Amniotic epithelial cell (primary cell): Measurements from ENCODE around the gene DISP2.

Experiments
- DNase-seq: peaks from one replicate; pipeline ENCODE4 v3.0.0-alpha.2; 2010; ENCODE audit warnings: low read depth

Gene DISP2, protein sequence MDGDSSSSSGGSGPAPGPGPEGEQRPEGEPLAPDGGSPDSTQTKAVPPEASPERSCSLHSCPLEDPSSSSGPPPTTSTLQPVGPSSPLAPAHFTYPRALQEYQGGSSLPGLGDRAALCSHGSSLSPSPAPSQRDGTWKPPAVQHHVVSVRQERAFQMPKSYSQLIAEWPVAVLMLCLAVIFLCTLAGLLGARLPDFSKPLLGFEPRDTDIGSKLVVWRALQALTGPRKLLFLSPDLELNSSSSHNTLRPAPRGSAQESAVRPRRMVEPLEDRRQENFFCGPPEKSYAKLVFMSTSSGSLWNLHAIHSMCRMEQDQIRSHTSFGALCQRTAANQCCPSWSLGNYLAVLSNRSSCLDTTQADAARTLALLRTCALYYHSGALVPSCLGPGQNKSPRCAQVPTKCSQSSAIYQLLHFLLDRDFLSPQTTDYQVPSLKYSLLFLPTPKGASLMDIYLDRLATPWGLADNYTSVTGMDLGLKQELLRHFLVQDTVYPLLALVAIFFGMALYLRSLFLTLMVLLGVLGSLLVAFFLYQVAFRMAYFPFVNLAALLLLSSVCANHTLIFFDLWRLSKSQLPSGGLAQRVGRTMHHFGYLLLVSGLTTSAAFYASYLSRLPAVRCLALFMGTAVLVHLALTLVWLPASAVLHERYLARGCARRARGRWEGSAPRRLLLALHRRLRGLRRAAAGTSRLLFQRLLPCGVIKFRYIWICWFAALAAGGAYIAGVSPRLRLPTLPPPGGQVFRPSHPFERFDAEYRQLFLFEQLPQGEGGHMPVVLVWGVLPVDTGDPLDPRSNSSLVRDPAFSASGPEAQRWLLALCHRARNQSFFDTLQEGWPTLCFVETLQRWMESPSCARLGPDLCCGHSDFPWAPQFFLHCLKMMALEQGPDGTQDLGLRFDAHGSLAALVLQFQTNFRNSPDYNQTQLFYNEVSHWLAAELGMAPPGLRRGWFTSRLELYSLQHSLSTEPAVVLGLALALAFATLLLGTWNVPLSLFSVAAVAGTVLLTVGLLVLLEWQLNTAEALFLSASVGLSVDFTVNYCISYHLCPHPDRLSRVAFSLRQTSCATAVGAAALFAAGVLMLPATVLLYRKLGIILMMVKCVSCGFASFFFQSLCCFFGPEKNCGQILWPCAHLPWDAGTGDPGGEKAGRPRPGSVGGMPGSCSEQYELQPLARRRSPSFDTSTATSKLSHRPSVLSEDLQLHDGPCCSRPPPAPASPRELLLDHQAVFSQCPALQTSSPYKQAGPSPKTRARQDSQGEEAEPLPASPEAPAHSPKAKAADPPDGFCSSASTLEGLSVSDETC (N-terminal part only)

DNA sequence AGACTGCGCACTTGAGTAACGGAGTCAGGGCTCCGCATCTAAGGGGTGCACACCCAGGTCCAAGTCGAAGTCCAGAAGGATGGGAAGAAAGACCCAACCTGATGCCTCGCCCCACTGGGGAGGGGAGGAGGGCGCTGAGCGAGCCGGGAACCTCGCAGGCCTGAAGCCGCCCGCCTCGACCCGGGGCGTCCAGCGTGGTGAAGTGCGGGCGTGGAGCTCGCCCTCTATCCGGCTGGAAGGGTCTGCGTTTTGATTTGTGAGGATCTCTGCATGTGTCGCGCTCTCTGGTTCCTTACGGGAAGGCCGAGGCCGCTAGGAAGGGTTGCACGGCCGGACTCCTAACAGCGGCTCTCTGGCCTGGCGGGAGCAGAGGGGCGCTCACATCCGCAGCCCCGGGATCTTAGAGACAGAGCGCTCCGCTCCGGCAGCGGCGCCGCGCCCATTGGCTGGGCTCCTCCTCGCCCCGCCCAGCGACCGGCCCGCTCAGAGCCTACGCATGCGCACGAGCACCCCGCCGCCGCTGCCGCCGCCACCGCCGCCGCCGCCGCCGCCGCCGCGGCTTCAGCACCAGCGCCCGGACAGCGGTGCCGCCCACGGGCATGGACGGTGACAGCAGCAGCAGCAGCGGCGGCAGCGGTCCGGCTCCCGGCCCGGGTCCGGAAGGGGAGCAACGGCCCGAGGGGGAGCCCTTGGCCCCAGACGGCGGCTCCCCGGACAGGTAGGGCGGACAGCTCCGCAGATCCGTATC lies at the start of gene DISP2:
Gene DISP2 (plus strand): TSS at position 497 of the 748 bp plus-strand sequence. CDS start 103 bp downstream, at position 600.
- peak; percentile 48 for DNase-seq

DNA sequence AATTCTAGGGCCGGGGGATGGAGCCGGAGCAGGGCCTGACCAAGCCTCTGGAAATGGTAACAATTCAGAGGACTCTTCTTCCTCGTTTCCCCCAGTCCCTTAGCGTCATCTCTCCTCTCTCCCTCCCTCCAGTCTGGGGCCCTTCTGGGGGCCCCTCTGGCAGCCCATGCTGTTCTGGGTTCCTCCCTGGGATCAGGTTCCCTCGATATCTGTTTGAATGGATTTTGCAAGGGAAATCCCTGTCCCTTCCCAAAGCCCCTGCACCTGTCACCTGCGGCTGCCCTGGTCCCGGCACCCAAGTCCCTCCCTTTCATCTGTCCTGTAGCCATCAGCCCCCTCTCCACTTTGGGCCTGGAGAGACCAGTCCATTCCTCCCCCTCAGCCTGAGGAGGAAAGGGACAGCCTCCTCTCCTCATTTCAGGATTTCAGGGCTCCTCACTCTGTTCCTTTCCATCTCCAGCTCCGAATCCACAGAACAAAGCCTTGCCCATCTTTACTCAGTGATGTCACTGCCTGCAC lies 48.6 kb upstream of the DISP2 start:
- DNase-seq: no peak

DNA sequence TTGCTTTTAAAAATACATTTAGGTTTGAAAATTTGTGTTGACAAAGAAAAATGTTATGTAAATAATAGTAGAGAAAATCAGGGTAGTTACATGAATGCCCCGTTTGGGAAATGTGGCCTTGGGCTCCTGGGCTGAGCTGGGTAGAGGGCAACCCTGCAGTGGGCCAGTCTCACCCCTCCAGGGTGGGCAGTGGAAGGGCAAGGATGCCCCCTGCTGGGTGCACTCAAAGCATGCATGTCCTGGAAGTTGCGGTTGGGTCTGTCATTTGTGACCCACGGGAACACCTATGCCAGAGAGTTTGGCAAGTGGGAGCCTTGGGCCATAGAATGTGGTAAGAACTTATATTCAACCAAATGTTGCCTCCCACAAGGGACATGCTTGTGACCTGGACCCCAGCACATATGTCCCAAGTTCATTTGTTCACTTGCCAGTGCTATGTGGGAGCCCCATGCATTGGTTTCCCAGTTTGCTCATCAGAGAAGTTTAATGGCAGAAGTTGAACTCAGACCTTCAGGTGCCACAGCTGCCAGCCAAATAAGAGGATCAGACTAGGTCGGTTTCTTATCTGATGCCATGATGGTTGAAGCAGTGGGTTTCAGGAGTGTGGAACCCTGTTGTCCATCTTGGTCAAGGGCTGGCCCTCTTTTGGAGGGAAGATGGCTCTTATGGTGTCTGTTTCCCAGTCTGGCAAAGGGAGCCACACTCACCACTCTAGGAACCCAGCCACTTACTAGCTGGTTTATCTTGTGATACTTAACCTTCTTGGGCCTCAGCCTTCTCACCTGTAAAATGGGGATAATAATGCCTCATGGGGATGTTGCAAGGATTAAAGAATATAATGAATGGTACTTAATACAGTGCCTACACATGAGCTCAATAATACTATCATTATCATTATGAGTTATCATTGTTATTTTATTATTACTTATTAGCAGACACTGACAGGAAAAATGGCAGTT lies 47.7 kb upstream of the DISP2 start:
- no peak for DNase-seq

DNA sequence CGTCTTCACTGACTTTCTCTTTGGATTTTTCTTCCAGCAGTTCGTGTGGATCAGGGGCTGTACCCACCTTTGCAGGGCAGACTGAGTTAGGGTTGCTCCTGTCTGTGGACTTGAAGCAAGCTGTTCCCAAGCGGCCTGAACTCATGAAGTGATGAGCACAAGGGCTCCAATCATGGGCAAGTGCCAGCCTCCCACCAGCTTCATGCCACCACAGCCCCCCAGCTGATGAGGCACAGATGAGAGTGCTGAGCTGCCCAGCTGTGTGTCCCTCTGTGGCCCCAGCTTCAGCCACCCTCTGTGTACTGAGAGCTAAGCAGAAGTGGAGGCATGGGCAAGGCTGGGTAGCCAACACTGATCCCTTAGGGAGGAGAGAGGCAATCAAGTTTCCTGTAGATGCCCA lies 47.0 kb upstream of the DISP2 start:
- no peak for DNase-seq

DNA sequence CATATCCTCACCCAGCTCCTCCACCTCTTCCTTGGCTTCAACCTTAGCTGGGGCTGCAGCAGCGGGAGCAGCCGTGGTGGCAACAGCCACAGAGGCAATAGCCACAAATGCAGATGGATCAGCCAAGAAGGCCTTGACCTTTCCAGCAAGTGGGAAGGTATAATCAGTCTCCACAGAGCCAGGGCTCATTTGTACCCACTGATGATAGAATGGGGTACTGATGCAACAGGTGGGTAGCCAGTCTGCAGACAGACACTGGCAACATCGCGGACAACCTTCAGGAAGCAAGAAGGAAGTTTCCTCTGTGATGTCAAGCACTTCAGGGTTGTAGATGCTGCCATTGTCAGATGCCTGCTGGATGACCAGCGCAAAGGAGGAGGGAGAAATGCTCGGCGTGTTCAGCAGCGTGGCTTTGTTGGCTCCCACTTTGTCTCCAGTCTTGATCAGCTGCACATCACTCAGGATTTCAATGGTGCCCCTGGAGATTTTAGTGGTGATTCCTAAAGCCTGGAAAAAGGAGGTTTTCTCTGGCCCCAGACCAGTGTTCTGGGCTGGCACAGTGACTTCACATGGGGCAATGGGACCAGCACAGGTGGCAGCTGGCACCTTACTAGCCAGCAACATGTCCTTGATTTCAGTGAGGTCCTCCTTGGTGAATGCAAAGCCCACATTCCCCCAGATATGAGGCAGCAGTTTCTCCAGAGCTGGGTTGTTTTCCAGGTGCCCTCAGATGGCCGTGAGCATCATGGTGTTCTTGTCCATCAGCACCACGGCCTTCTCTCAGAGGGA lies 45.5 kb upstream of the DISP2 start:
- no peak for DNase-seq

DNA sequence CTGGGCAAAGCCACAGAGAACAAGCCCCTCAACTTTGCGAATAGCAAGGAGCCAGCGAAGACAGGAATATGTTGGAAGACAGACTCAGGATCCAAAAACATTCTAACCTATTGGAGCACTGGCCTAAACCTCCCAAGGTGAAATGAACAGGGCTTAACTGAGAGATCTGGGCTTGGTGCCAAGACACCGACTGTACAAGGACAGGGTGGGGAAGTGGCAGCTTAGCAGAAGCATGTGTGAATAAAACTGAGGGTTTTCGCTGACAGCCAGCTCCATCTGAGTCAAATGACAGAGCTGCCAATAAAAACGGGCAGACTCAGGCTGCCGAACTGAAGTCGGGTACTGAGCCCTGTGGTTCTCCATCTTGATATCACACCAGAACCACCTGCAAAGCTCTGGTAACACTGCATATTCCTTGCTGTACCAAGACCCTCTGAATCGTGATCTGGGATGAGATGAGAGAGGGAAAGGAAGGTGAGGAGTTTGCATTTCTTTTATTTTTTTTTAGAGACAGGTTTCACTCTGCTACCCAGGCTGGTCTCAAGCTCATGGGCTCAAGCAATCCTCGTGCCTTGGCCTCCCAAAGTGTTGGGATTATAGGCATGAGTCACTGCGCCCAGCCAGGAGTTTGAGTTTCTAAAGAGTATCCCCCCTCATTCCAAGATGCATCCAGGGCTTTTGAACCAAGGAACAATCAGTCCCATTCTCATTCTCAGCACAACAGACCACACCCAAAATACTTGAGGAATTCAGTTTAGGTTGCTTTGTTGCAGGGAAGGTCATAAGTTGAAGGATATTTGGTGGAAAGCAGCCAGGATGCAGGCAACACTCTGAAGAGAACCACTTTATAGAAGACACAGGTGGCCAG lies 44.3 kb upstream of the DISP2 start:
- no peak for DNase-seq

DNA sequence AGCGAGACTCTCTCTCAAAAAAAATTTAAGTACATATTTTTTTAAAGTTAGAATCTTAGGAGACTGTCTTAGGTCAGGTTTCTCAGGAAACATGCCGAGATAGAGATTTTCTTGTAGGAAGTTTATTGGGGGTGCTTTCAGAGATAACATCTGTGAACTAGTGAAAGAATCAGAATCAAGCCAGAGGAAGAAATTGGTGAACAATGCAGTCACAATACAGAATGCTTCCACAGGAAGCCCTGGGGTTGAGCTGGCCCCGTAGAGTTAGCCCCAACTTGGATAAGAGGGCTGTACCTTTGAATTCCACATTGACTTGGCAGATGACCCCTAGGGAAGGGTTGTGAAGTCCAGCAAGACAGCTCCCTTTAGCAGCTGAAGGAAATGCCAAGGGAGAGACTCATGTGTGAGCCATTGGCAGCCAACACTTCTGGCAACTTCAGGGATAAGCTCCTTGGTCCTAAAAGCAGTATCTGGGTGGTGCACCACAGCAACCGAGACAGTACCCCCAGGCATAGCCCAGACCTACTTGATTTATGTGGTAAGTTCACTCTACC lies 43.2 kb upstream of the DISP2 start:
- DNase-seq: no peak

DNA sequence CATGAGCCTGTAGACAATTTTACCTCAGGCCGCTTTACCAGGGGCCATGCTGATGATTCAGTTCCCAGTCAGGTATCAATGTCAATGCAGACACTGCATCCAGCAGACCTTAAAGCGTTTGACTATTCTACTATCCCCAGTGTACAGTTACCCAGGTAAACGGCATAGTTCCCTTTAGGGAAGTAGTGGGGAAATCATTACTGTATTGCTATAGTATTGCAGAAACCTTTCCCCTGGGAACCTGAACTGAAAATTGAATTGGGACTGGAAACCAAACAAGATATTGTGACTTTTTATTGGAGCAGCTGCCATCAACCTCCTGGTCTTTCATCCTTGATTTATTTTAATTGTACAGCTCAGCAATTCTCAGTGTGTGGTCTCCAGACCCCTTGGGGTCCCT lies 41.1 kb upstream of the DISP2 start:
- no peak for DNase-seq

DNA sequence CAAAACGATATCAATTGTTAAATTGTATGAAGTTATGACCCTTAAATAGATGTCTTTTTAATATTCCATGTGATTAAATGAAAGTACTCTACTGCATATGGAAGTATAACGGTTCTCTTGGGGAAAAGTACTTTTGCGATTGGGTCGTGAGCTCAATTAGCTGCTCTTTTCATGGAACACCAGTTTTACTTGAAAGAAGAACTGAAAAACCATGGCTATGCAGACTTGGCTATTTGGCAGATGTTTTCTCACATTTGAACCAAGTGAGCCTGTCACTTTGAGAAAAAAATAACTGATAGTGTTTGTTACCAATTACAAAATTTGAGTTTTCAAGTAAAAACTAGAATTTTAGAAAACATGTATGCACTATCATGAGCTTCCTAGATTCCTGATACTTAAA lies 40.4 kb upstream of the DISP2 start:
- DNase-seq: no peak

DNA sequence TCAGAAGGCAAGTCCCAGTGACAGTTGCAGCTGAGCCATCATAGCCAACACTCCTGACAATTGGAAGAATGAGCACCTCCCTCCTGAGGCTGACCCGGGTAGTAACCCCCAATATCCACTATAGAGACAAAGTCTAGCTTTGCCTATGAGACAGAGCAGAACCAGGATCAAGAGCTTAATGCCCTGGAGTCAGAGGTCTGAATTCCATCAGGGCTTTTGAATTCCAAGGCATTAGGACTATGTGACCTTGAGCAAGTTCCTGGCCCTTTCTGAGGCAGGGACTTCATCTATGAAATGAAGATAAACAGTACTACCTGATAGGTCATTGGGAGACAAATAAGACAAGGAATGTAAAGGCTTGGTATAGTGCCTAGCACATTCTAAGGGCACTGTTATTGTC lies 37.6 kb upstream of the DISP2 start:
- DNase-seq: no peak

DNA sequence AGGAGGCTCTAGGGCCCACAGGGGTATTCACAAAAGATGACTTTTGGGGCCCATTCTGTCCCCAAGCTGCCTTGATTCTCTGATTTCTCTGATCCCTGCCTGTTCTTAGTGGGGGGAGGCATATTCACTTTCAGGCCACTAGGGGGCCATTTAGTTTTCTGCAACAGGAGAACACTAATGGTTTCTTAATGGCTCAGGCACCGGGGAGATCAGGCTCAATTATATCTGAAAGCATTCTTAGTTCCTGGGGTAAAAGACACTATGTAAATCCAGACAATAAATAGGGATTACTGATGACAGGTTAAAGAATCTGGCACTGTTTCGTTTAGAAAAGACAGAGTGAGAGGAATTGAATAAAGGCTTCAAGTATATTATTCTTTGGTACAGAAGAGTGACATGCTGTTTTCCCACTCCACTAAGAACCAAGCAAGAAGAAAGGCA lies 37.1 kb upstream of the DISP2 start:
- DNase-seq: peak; percentile 66

DNA sequence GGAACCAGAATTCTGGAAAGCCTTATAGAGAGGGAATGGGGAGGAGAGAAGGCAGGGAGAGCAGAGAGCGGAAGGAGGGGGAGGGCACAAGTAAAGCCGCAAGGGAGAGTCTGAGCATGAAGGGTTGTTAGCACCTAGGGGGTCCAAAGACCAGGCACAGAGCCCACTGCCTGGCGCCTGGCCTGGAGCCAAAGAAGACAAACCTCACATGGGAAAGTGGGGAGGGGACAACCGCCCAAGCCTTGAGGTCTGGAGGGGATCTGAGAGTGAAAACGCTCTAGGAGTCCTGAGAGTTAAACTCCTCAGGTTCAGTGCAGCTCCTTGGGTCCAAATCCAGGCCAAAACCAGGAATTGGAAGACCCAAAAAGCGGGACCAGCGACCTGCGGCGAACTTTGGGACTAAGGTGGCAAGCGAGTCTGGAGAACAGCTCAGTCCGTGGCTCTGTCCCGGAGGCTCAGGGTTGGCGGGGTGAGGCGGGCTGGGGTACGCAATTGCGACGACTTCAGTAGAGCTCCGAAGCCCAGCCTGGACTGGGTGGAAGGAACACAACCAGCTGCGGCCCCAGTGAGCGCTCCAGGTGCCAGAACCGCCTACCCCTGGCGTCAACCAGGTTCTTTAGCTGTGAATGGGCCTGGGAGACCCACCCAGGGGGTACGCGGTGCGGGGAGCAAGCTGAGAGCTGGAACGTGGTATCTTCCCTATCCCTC lies 35.3 kb upstream of the DISP2 start:
- DNase-seq: no peak

DNA sequence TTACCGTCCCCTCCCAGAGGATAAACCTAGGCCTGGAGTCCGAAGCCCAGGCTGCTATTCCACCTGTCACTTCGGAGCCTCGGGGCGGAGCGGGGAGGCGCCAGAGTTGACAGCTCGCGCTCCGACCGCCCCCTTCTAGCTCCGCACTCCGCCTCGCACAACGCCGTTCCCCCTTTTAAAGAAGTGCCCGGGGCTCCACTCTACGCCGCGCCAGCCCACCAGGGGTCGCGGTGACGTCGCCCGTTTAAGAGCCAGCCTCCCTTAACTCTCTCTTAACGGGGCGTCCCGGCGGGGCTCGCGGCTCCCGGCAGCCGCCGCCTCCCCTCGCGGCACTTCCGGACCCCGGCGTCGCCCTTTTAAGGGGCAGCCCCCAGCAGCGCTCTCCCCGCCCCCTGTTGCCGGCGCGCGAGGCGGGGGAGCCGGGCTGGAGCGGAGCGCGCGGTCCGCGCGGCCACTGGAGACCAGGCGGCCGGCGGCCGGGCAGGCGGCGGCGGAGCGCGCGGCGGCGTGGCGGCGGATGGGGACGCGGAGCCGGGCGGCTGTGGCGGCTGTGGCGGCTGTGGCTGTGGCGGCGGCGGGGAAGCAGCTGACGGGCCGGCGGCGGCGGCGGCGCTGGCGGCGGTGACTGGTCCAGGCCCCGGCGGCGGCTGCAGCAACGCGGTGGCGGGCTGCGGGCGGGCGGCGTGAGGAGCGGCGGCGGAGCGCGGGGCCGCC lies 34.6 kb upstream of the DISP2 start, which contains the start of gene INAFM2:
Gene INAFM2 (plus strand): TSS at position 454 of the 714 bp plus-strand sequence. CDS start 364 bp downstream, outside the sequence.
- peak; percentile 92 for DNase-seq

DNA sequence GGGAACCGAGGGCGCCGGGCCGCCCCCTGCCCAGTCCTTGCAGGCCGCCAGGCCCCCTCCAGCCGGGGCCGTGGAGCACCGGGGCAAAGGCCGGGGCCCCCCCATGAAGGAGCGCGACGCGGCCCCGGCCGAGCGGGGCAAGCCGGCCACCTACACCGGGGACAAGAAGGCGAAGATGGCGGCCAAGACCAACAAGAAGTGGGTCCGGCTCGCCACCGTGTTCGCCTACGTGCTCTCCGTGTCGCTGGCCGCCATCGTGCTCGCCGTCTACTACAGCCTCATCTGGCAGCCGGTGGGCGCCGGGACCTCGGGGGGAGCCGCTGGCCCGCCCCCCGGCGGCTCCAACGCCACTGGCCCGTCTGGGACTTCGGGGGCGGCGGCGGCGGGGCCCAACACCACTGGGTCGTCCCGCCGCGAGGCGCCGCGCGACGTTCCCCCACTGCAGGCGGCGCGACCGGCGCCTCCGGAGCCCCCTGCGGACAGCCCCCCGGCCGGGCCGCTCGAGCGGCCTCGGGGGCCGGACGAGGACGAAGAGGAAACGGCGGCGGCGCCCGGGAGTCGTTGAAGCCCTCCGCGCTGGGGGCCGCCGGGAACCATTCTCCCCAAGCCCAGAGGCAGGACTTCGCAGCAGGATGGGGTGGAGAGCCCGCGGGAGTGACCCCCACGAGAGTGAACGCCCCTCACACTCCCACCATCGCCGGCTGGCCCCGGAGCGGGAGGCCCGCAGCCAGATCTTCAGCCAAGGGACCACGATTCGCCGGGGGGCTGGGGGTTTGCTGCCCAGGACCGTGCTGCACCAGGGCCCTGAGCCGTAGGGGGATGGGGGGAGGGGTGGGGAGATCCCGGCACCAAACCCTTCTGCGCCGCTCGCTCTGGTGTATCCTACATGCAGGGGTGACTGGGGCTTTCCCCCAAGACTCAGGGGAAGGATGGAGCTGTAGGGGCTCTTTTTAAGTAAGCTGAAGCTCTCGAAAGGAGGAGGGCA lies 33.8 kb upstream of the DISP2 start:
- DNase-seq: no peak

DNA sequence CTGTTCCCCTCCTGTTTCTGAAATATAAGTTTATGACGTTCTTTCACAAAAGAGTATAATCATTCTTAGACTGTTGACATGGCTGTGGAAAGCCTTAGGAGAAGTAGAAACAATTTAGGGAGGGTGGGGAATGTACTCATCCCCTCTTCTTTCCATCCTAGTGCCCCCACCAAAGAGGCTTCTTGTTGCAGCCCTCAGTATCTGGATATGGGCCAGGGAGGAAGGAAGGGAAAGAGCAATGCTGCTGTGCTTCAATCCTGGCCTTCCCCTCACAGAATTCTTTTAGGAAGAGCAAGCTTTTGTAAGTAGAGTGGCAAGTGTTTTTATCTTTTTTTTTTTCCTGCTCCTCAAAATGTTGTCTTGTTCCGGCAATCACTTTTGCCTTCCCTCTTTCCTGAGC lies 32.8 kb upstream of the DISP2 start:
- no peak for DNase-seq
